Measurements from ENCODE around the gene DLG3.
A peak's percentile ranks its signal among the peaks of the same experiment; 100 is the strongest.

DLG3 gene

DNA sequence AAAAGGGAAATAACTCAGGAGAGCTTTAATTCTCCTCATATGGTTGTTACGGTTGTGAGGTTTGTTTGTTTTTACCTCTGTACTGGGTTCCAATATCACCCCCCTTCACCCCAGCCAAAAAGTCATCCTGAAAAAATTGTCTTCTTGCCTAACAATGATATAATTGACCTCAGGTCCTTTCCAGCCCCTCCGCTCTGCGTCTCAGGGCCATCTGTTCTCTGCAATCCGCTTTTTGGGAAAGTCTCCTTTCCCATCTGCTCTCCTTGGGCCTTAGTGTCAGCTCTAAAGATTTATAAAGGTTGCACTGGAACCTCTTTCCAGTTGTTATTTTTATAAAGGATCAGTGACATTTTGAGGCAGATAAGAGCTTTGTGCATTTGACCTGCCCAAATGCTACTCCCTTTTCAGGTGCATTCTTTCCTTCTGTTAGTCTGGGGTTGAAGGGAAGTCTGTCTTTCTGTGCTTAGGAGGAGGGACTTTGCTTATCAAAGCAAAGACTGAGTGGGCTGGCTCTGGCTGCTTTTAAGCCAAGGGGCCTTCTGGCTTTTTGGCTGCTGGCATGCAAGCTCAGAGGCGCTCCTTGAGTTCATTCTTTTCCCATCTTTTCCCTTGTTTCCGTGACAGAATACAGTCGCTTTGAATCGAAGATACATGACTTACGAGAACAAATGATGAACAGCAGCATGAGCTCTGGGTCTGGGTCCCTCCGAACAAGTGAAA lies 34.1 kb downstream of the DLG3 start:
- no peak overlapping the region for H3K27ac Mint-ChIP-seq
- H3K27me3 Mint-ChIP-seq (ENCODE audit: low read depth) = no peaks in the 10 kb centered on the region
- H3K9me3 Mint-ChIP-seq = no peaks in the 10 kb centered on the region
- H3K36me3 Mint-ChIP-seq (ENCODE audit: low read depth) = peaks cover 12% of the 10 kb centered on the region
- peaks cover 7% of the 10 kb centered on the region for H3K4me1 Mint-ChIP-seq (ENCODE audit: low read depth)
- no peak overlapping the region for H3K4me3 Mint-ChIP-seq

DNA sequence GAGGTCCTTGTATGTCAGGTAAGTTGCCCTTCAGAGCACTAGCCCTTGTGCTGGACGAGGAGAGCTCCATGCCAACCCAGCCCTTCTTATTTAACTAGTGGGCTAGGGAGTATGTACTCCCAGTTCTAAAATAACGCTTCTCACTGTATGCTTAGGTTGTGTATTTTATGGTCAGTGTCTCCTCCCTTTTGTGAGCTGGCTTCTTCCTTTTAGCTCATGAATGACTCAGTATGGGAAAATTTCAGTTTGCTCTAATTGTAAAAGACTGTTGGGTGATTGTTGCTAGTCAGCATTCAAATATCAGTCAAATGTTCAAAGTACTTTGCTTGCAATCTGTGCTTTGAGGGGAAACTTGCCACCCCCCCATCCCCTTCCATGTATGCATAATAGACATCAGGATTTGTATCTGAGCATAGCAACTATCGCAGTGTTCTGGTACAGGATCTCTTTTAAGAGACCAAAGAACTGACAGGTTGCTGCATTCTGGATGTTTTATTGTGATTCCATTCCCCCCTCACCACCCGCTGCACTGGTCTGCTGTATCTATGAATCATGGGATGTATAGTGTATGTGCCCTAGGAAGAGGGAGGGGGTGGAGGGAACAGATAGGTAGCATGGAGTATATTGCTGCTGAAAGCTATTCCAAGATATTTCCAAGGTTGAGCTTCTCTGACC lies 34.7 kb downstream of the DLG3 start:
- Mint-ChIP-seq H3K4me3 (no peak overlapping the region), H3K27me3 (ENCODE audit: low read depth) (no peaks in the 10 kb centered on the region), H3K27ac (no peak overlapping the region), H3K36me3 (ENCODE audit: low read depth) (peaks cover 10% of the 10 kb centered on the region), H3K9me3 (no peaks in the 10 kb centered on the region), H3K4me1 (ENCODE audit: low read depth) (peaks cover 5% of the 10 kb centered on the region)

DNA sequence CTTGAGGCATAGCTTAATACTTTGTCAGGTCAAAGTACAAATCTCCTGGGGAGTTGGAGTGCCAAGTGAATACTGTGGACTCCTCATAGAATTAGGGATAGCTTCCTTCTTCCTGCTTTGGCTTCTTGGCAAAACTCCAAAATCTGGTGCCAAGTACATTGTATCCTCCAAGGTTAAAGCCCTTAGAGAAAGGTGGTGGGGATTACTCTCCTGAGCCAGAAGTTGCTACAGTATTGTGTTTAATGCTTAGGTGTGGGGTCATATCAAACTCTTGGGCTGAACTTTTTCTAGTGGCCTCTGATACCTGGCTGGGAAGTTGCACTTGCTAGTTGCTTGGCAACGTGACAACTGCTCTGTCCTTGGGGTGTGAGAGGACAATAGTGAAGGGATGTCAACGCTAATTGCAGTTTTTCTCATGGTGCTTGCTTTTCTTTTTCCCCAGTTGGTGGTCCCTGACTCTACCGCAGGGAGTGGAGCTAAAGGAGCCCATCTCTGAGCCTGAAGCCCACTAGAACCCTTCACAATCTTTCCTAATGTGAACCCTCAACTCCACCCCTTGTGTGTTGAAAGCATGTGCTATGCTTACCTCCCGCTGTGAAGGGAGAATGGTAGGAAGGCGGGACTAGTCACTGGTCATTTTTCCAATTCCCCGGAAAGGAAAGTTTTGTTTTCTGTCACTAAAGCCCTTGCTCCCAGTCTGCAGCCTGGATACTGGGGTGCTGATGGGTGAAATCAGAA lies 35.5 kb downstream of the DLG3 start:
- H3K4me1 Mint-ChIP-seq (ENCODE audit: low read depth) = peaks cover 5% of the 10 kb centered on the region
- H3K9me3 Mint-ChIP-seq = no peaks in the 10 kb centered on the region
- no peaks in the 10 kb centered on the region for H3K27me3 Mint-ChIP-seq (ENCODE audit: low read depth)
- H3K36me3 Mint-ChIP-seq (ENCODE audit: low read depth) = peaks cover 9% of the 10 kb centered on the region
- no peak overlapping the region for H3K4me3 Mint-ChIP-seq
- H3K27ac Mint-ChIP-seq = no peak overlapping the region

GRCh38 chrX:70480660-70481018 lies 36.0 kb downstream of the DLG3 start:
- Mint-ChIP-seq H3K27ac (no peak overlapping the region), H3K4me3 (no peak overlapping the region), H3K36me3 (ENCODE audit: low read depth) (peaks cover 10% of the 10 kb centered on the region), H3K27me3 (ENCODE audit: low read depth) (no peaks in the 10 kb centered on the region), H3K4me1 (ENCODE audit: low read depth) (peaks cover 5% of the 10 kb centered on the region), H3K9me3 (no peaks in the 10 kb centered on the region)

- Mint-ChIP-seq H3K9me3 (no peaks in the 10 kb centered on the region), H3K27ac (no peak overlapping the region), H3K4me3 (no peak overlapping the region)
These were observed 37.0 kb downstream of the DLG3 start for GRCh38 chrX:70481471-70482270.

DNA sequence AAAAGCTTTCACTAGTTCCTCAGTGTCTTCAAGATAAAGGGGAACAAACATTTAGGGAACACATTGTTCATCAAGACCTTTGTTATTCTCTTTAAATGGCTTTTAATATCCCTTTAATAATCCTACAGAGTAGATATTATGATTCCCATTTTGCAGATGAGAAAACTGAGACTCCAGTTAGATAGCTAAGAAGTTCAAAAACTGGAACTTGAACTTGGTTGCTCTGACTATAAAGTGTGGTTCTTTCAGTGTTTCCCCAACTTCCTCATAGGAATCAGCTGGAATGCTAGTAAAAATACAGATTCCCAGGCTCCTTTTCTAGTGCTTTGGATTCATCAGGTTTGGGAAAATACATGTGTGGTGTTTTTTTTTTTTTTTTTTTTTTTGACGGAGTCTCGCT lies 37.7 kb downstream of the DLG3 start:
- H3K27ac Mint-ChIP-seq = no peak overlapping the region
- H3K36me3 Mint-ChIP-seq (ENCODE audit: low read depth) = peaks cover 14% of the 10 kb centered on the region
- no peak overlapping the region for H3K4me3 Mint-ChIP-seq
- no peaks in the 10 kb centered on the region for H3K9me3 Mint-ChIP-seq
- H3K27me3 Mint-ChIP-seq (ENCODE audit: low read depth) = no peaks in the 10 kb centered on the region
- peaks cover 2% of the 10 kb centered on the region for H3K4me1 Mint-ChIP-seq (ENCODE audit: low read depth)

More at GRCh38 chrX:70481471-70482270, 37.0 kb downstream of the DLG3 start:
- Mint-ChIP-seq H3K27me3 (ENCODE audit: low read depth) (no peaks in the 10 kb centered on the region), H3K4me1 (ENCODE audit: low read depth) (peaks cover 5% of the 10 kb centered on the region), H3K36me3 (ENCODE audit: low read depth) (peaks cover 14% of the 10 kb centered on the region)

- no peak overlapping the region for H3K4me3 Mint-ChIP-seq
- H3K36me3 Mint-ChIP-seq (ENCODE audit: low read depth) = peaks cover 18% of the 10 kb centered on the region
- no peaks in the 10 kb centered on the region for H3K27me3 Mint-ChIP-seq (ENCODE audit: low read depth)
- H3K27ac Mint-ChIP-seq = no peak overlapping the region
- H3K9me3 Mint-ChIP-seq = no peaks in the 10 kb centered on the region
- H3K4me1 Mint-ChIP-seq (ENCODE audit: low read depth) = no peaks in the 10 kb centered on the region
These were observed 40.8 kb downstream of the DLG3 start for GRCh38 chrX:70485466-70485865.

DNA sequence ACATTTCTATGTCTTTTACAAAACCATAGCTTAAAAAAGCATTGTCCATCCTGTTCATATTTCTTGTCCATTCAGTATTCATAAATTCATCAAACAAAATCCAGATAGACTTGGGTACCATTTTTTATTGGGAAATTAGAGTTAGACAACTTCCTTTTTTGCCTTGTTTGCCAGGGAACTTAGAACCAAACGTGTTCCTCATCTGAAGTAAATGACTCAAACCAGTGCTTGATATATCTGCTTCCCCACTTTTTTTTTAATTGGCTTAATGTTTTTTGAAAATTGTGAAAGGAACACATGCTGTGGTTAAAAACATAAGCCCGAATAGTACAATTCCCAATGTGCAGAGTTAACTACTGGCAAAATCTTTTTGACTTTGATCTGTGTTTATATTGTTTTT lies 44.2 kb downstream of the DLG3 start:
- Mint-ChIP-seq H3K36me3 (ENCODE audit: low read depth) (peaks cover 31% of the 10 kb centered on the region), H3K27me3 (ENCODE audit: low read depth) (no peaks in the 10 kb centered on the region), H3K27ac (no peak overlapping the region), H3K4me1 (ENCODE audit: low read depth) (peaks cover 11% of the 10 kb centered on the region), H3K4me3 (no peak overlapping the region), H3K9me3 (no peaks in the 10 kb centered on the region)

- peaks cover 33% of the 10 kb centered on the region for H3K36me3 Mint-ChIP-seq (ENCODE audit: low read depth)
- no peaks in the 10 kb centered on the region for H3K27me3 Mint-ChIP-seq (ENCODE audit: low read depth)
- no peaks in the 10 kb centered on the region for H3K9me3 Mint-ChIP-seq
- no peak overlapping the region for H3K27ac Mint-ChIP-seq
- H3K4me3 Mint-ChIP-seq = no peak overlapping the region
- peaks cover 11% of the 10 kb centered on the region for H3K4me1 Mint-ChIP-seq (ENCODE audit: low read depth)
These were observed 49.8 kb downstream of the DLG3 start for GRCh38 chrX:70494441-70494840.

- H3K27me3 Mint-ChIP-seq (ENCODE audit: low read depth) = no peaks in the 10 kb centered on the region
- H3K4me3 Mint-ChIP-seq = no peak overlapping the region
- H3K36me3 Mint-ChIP-seq (ENCODE audit: low read depth) = peaks cover 34% of the 10 kb centered on the region
- peaks cover 8% of the 10 kb centered on the region for H3K4me1 Mint-ChIP-seq (ENCODE audit: low read depth)
- H3K9me3 Mint-ChIP-seq = no peaks in the 10 kb centered on the region
- H3K27ac Mint-ChIP-seq = no peak overlapping the region
These were observed 51.9 kb downstream of the DLG3 start for GRCh38 chrX:70496491-70496890.

DNA sequence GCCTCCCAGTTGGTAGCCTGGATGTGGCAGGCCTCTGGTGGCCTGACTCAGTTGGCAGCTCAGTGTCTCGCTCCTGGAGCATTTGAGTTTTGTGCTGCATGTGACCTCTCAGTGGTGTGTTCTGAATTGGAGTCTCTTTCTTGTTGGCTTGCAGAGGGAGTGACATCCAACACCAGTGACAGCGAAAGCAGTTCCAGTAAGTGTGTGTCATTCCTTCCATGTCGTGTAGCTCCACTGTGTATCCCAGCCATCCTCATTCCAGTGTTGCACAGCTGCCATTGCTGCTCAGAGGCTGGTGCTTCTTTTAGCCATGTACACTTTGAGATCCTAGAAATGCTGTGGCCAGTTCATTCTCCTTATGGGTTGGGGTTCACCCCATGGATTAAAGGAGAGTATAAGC lies 52.4 kb downstream of the DLG3 start:
- Mint-ChIP-seq H3K4me1 (ENCODE audit: low read depth) (peaks cover 3% of the 10 kb centered on the region), H3K36me3 (ENCODE audit: low read depth) (peaks cover 30% of the 10 kb centered on the region), H3K9me3 (no peaks in the 10 kb centered on the region), H3K4me3 (no peak overlapping the region), H3K27me3 (ENCODE audit: low read depth) (no peaks in the 10 kb centered on the region), H3K27ac (no peak overlapping the region)

DNA sequence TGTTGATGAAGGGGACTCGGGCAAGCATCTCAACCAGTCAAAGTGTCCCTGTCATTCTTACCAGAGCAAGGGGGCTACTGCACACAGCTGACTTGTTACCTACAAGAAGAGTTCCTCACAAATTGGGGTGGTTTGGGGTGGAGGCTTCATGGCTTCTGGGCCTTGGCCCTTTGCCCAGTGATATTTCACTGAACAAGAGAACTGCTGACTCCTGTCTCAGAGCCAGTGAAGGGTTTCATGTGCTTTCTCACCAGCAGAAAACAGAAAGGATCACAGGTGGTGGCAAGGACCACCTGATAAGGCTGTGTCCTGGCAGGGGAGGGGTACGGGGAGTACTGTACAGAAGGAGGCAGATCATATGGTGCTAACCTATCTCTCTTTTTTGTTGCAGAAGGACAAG lies 53.5 kb downstream of the DLG3 start:
- no peaks in the 10 kb centered on the region for H3K27me3 Mint-ChIP-seq (ENCODE audit: low read depth)
- H3K4me3 Mint-ChIP-seq = no peak overlapping the region
- H3K9me3 Mint-ChIP-seq = no peaks in the 10 kb centered on the region
- H3K36me3 Mint-ChIP-seq (ENCODE audit: low read depth) = peaks cover 20% of the 10 kb centered on the region
- no peaks in the 10 kb centered on the region for H3K4me1 Mint-ChIP-seq (ENCODE audit: low read depth)
- H3K27ac Mint-ChIP-seq = no peak overlapping the region

DNA sequence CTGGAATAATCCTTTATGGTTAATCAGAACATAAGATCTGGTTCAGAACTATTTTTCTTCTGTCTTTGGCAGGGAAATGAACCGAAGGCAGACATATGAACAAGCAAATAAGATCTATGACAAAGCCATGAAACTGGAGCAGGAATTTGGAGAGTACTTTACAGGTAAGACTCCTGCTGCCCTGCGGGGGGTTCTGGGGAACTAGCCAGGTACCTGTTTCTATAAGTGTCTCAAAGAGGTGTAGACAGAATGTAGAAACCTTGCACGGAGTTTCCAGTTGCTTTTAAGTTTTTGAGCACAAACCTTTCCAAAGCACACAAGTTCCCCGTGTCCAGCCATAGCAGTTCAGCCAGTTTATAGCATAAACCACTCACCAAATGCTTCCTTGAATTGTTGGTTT lies 56.2 kb downstream of the DLG3 start:
- Mint-ChIP-seq H3K4me1 (ENCODE audit: low read depth) (peaks cover 9% of the 10 kb centered on the region), H3K27ac (no peak overlapping the region), H3K27me3 (ENCODE audit: low read depth) (no peaks in the 10 kb centered on the region), H3K9me3 (no peaks in the 10 kb centered on the region), H3K4me3 (no peak overlapping the region), H3K36me3 (ENCODE audit: low read depth) (peaks cover 16% of the 10 kb centered on the region)

- Mint-ChIP-seq H3K27ac (peak overlapping the region; percentile 64), H3K4me1 (ENCODE audit: low read depth) (peaks cover 36% of the 10 kb centered on the region), H3K9me3 (no peaks in the 10 kb centered on the region), H3K36me3 (ENCODE audit: low read depth) (peaks cover 9% of the 10 kb centered on the region), H3K27me3 (ENCODE audit: low read depth) (no peaks in the 10 kb centered on the region), H3K4me3 (peak overlapping the region; percentile 21)
These were observed 60.3 kb downstream of the DLG3 start for GRCh38 chrX:70504772-70505450.
